Liver (tissue), 9 donors: ENCODE results near the gene RPS6KA5. TPM values are rescaled to one million over a fixed set of nuclear protein-coding genes. Genes with fewer than 3 reads are reported as not detected.
A peak's percentile ranks its signal among the peaks of the same experiment; 100 is the strongest.
"Not testable (repeated sequence)": the region's sequence is repeated elsewhere in the genome, so short reads cannot be mapped to it uniquely, and the experiment has no call there.

ENCODE experiments used
- DNase-seq: peaks from one replicate; pipeline ENCODE4 v3.0.0-alpha.2; 2017; ENCODE audit warnings: low spot score
- H3K27ac ChIP-seq, 2 donors: one replicate each; pipeline ENCODE4 v1.7.0; 2013; ENCODE audit warnings: inconsistent platforms in 2 of 2, low read length in 2 of 2, control low read depth in 1 of 2, low read depth in 1 of 2, mild to moderate bottlenecking in 1 of 2
- H3K27me3 ChIP-seq, 4 donors: one replicate each; pipeline versions ENCODE4 v1.6.1 to v1.7.0; 2013; ENCODE audit warnings: low read length in 3 of 4, inconsistent platforms in 1 of 4, mild to moderate bottlenecking in 1 of 4, moderate library complexity in 1 of 4; ENCODE audit not compliant: control insufficient read depth in 4 of 4, insufficient read depth in 4 of 4
- H3K36me3 ChIP-seq, 4 donors: one replicate each; pipeline versions ENCODE4 v1.6.1 to v1.7.0; 2013; ENCODE audit warnings: low read length in 3 of 4, mild to moderate bottlenecking in 3 of 4, low read depth in 1 of 4, moderate library complexity in 1 of 4; ENCODE audit not compliant: control insufficient read depth in 4 of 4, insufficient read depth in 3 of 4
- H3K4me1 ChIP-seq, 4 donors: one replicate each; pipeline versions ENCODE4 v1.6.1 to v1.7.0; 2013; ENCODE audit warnings: low read length in 3 of 4, mild to moderate bottlenecking in 3 of 4, moderate library complexity in 1 of 4; ENCODE audit not compliant: control insufficient read depth in 4 of 4, insufficient read depth in 4 of 4
- H3K4me3 ChIP-seq, 3 donors: one replicate each; pipeline versions ENCODE4 v1.6.1 to v1.7.0; 2013; ENCODE audit warnings: low read length in 3 of 3, control low read depth in 1 of 3, low read depth in 1 of 3, mild to moderate bottlenecking in 1 of 3
- H3K9ac ChIP-seq, 2 donors: one replicate each; pipeline ENCODE4 v1.7.0; 2013; ENCODE audit warnings: low read length in 2 of 2, mild to moderate bottlenecking in 2 of 2, moderate library complexity in 2 of 2, control low read depth in 1 of 2, low read depth in 1 of 2
- H3K9me3 ChIP-seq, 4 donors: one replicate each; pipeline versions ENCODE4 v1.6.1 to v1.7.0; 2013; ENCODE audit warnings: low read length in 3 of 4; ENCODE audit not compliant: control insufficient read depth in 4 of 4
- EGR1 ChIP-seq, 2 donors: IDR thresholded peaks; 2 replicates each; pipeline ENCODE4 v1.6.1; 2016 to 2018; ENCODE audit warnings: antibody characterized with exemption in 2 of 2, low read depth in 2 of 2
- GABPA ChIP-seq, 2 donors: IDR thresholded peaks in 1 of 2; conservative IDR thresholded peaks in 1 of 2; 2 replicates each; pipeline ENCODE4 v1.6.1; 2016; ENCODE audit warnings: antibody characterized with exemption in 2 of 2, mild to moderate bottlenecking in 1 of 2, moderate library complexity in 1 of 2
- HNF4A ChIP-seq, 2 donors: conservative IDR thresholded peaks; 2 replicates each; pipeline ENCODE4 v1.6.1; 2016; ENCODE audit warnings: antibody characterized with exemption in 2 of 2, mild to moderate bottlenecking in 2 of 2
- HNF4G ChIP-seq: IDR thresholded peaks from 2 replicates; pipeline ENCODE4 v1.6.1; 2016; ENCODE audit warnings: antibody characterized with exemption
- JUND ChIP-seq, 2 donors: IDR thresholded peaks; 2 replicates each; pipeline ENCODE4 v1.6.1; 2016; ENCODE audit warnings: antibody characterized with exemption in 2 of 2
- RAD21 ChIP-seq, 2 donors: IDR thresholded peaks; 2 replicates each; pipeline ENCODE4 v1.6.1; 2016; ENCODE audit warnings: antibody characterized with exemption in 2 of 2, mild to moderate bottlenecking in 2 of 2
- RXRA ChIP-seq, 2 donors: IDR thresholded peaks; 2 replicates each; pipeline ENCODE4 v1.6.1; 2017 to 2018; ENCODE audit warnings: antibody characterized with exemption in 2 of 2, mild to moderate bottlenecking in 1 of 2
- SP1 ChIP-seq: IDR thresholded peaks from 2 replicates; pipeline ENCODE4 v1.6.1; 2018; ENCODE audit warnings: antibody characterized with exemption, mild to moderate bottlenecking
- YY1 ChIP-seq: IDR thresholded peaks from 2 replicates; pipeline ENCODE4 v1.6.1; 2016; ENCODE audit warnings: antibody characterized with exemption, mild to moderate bottlenecking
- WGBS: extraction: QIAGEN DNeasy Blood & Tissue Kit; methylation state at CpG from one replicate; pipeline ENCODE4 v1.1.7; 2013; 5-methylcytosine and 5-hydroxymethylcytosine counted together
- polyA plus RNA-seq, 2 donors: library from polyadenylated mRNA; stranded (reverse) in 1 of 2; unstranded in 1 of 2; fragments of 200-250 nt in 1 of 2; fragments of >200 nt in 1 of 2; fragmentation: Nextera tagmentation in 1 of 2; extraction: Ambion mirVana in 1 of 2; gene quantifications; one replicate each; pipeline versions ENCODE4 v1.2.1 to v1.2.3, GENCODE V29; 2013 to 2015
- total RNA-seq, 2 donors: library from RNA; depleted of rRNA; stranded (reverse); fragments of >200 nt; gene quantifications; one replicate each; pipeline ENCODE4 v1.2.3, GENCODE V29; 2014
- TF ChIP-seq, protein P1 (sequence below): IDR thresholded peaks from 2 replicates; pipeline ENCODE4 v1.6.1; 2016; ENCODE audit warnings: antibody characterized with exemption
- TF ChIP-seq, protein P2 (sequence below): fragments of 150-350 bp; IDR thresholded peaks from 2 replicates; pipeline ENCODE4 v1.5.1; 2017; ENCODE audit warnings: improper control_type of control experiment, low read depth, low read length; ENCODE audit not compliant: missing input control
- TF ChIP-seq, protein P3 (sequence below): IDR thresholded peaks from 2 replicates; pipeline ENCODE4 v1.6.1; 2016; ENCODE audit warnings: antibody characterized with exemption, mild to moderate bottlenecking
- donor health status: healthy.
- donor health status: healthy.
- donor health status: healthy.
- donor health status: healthy.
- donor health status: healthy.

The RPS6KA5 gene
- total and polyA plus RNA-seq, 4 donors, result 0.52 to 2.3 (median 1.3) TPM

DNA sequence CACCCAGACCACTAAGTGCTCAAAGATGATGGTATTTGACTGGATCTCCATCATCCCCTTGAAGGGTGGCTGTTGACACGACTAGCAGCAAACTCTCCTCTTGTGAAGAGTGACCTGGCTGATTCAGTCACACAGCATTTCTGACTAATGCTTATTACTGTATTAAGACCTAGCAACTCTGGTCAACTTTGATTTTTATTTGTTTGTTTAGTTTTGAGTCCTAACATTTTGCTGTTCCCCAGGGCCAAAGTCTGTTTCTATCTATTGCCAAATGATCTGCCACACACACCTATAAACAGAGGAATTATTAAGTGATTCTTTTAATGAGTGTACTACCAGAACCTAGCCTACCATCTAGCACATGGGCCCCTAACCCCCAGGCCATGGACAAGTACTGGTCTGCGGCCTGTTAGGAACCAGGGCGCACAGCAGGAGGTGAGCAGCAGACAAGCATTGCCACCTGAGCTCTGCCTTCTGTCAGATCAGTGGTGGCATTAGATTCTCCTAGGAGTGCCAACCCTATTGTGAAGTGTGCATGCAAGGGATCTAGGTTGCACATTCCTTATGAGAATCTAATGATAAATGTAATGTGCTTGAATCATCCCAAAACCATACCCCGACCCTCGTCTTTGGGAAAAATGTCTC is 120.0 kb downstream of the RPS6KA5 start:
- Histone ChIP-seq H3K27ac (peak overlapping the region in 1 of 2 donors; percentile 59), H3K4me3 (no peak overlapping the region), H3K27me3 (no peaks in the 10 kb centered on the region), H3K9ac (no peak overlapping the region), H3K9me3 (no peaks in the 10 kb centered on the region), H3K36me3 (no peaks in the 10 kb centered on the region), H3K4me1 (peaks cover 0 to 19% (median 16%) of the 10 kb centered on the region in 4 donors)
- no peak for DNase-seq
- TF ChIP-seq HNF4G (peak; percentile 34), HNF4A (conservative IDR thresholded peaks at IDR 0.05) (peak; percentile 71 to 80), YY1 (no peak), JUND (IDR thresholded peaks at IDR 0.05) (no peak), SP1 (peak; percentile 59), EGR1 (IDR thresholded peaks at IDR 0.05; ENCODE audit: low read depth in 2 of 2) (no peak), RAD21 (IDR thresholded peaks at IDR 0.05) (no peak), RXRA (IDR thresholded peaks at IDR 0.05) (peak in 1 of 2 donors; percentile 11), GABPA (IDR thresholded peaks at IDR 0.05 in 1 of 2, conservative IDR thresholded peaks at IDR 0.05 in 1 of 2) (no peak)
- TF ChIP-seq, protein P1, sequence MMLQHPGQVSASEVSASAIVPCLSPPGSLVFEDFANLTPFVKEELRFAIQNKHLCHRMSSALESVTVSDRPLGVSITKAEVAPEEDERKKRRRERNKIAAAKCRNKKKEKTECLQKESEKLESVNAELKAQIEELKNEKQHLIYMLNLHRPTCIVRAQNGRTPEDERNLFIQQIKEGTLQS, result no peak
- TF ChIP-seq, protein P2, sequence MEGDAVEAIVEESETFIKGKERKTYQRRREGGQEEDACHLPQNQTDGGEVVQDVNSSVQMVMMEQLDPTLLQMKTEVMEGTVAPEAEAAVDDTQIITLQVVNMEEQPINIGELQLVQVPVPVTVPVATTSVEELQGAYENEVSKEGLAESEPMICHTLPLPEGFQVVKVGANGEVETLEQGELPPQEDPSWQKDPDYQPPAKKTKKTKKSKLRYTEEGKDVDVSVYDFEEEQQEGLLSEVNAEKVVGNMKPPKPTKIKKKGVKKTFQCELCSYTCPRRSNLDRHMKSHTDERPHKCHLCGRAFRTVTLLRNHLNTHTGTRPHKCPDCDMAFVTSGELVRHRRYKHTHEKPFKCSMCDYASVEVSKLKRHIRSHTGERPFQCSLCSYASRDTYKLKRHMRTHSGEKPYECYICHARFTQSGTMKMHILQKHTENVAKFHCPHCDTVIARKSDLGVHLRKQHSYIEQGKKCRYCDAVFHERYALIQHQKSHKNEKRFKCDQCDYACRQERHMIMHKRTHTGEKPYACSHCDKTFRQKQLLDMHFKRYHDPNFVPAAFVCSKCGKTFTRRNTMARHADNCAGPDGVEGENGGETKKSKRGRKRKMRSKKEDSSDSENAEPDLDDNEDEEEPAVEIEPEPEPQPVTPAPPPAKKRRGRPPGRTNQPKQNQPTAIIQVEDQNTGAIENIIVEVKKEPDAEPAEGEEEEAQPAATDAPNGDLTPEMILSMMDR, result no peak
- TF ChIP-seq, protein P3, sequence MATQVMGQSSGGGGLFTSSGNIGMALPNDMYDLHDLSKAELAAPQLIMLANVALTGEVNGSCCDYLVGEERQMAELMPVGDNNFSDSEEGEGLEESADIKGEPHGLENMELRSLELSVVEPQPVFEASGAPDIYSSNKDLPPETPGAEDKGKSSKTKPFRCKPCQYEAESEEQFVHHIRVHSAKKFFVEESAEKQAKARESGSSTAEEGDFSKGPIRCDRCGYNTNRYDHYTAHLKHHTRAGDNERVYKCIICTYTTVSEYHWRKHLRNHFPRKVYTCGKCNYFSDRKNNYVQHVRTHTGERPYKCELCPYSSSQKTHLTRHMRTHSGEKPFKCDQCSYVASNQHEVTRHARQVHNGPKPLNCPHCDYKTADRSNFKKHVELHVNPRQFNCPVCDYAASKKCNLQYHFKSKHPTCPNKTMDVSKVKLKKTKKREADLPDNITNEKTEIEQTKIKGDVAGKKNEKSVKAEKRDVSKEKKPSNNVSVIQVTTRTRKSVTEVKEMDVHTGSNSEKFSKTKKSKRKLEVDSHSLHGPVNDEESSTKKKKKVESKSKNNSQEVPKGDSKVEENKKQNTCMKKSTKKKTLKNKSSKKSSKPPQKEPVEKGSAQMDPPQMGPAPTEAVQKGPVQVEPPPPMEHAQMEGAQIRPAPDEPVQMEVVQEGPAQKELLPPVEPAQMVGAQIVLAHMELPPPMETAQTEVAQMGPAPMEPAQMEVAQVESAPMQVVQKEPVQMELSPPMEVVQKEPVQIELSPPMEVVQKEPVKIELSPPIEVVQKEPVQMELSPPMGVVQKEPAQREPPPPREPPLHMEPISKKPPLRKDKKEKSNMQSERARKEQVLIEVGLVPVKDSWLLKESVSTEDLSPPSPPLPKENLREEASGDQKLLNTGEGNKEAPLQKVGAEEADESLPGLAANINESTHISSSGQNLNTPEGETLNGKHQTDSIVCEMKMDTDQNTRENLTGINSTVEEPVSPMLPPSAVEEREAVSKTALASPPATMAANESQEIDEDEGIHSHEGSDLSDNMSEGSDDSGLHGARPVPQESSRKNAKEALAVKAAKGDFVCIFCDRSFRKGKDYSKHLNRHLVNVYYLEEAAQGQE, result no peak
- WGBS, result 69% methylated on average over 5 of the region's 5 CpGs

DNA sequence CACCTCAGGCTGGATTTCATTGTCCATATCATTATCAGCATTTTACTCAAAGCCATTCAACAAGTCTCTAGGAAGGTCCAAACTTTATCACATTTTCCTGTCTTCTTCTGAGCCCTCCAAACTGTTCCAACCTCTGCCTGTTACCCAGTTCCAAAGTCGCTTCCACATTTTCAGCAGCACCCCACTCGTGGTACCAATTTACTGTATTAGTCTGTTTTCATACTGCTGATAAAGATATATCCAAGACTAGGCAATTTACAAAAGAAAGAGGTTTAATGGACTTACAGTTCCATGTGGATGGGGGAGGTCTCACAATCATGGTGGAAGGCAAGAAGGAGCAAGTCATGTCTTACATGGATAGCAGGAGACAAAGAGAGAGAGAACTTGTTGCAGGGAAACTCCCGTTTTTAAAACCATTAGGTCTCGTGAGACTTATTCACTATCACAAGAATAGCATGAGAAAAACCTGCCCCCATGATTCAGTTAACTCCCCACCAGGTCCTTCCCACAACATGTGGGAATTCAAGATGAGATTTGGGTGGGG is 121.1 kb downstream of the RPS6KA5 start:
- H3K4me1 ChIP-seq, result peaks cover 0 to 25% (median 17%) of the 10 kb centered on the region in 4 donors
- not testable (repeated sequence) for H3K9me3 ChIP-seq, DNase-seq, H3K9ac ChIP-seq, H3K27me3 ChIP-seq, H3K36me3 ChIP-seq, H3K27ac ChIP-seq, H3K4me3 ChIP-seq
- WGBS, result 96% methylated on average over 4 of the region's 4 CpGs
